ENCODE results near the gene ZNF660. TPM values are rescaled to one million over a fixed set of nuclear protein-coding genes. Genes with fewer than 3 reads are reported as not detected.
"Not testable (repeated sequence)": the region's sequence is repeated elsewhere in the genome, so short reads cannot be mapped to it uniquely, and the experiment has no call there.

ZNF660 gene
- 2.0 and 6.9 TPM in 2 replicates for total RNA-seq (ENCODE audit: low replicate concordance)

- DNase-seq (ENCODE audit: low read depth), result peak; percentile 35
- no peak for TF ChIP-seq CTCF (IDR thresholded peaks at IDR 0.05; ENCODE audit: insufficient read depth, low read length)
- H3K4me3 ChIP-seq (ENCODE audit: low read depth, low read length), result peak within 1 kb of the TSS; percentile 61
These were observed at the start of gene ZNF660 for GRCh38 chr3:44584646-44585501. TSS of gene ZNF660 (plus strand) at chr3:44584964. CDS start at chr3:44594194, 9,230 bp downstream.

- no peak overlapping the region for H3K4me3 ChIP-seq (ENCODE audit: low read depth, low read length)
- no peak for DNase-seq (ENCODE audit: low read depth)
- no peak for TF ChIP-seq CTCF (IDR thresholded peaks at IDR 0.05; ENCODE audit: insufficient read depth, low read length)
These were observed 49.4 kb upstream of the ZNF660 start for GRCh38 chr3:44535364-44535763.

- not testable (repeated sequence) for DNase-seq (ENCODE audit: low read depth)
These were observed 40.0 kb upstream of the ZNF660 start for GRCh38 chr3:44544811-44545210.

GRCh38 chr3:44554626-44555592 is 29.9 kb upstream of the ZNF660 start, which contains the start of gene ZKSCAN7:
TSS of gene ZKSCAN7 (plus strand) at chr3:44555193. CDS start at chr3:44557048, 1,855 bp downstream.
- peak within 1 kb of the TSS; percentile 82 for H3K4me3 ChIP-seq (ENCODE audit: low read depth, low read length)
- DNase-seq (ENCODE audit: low read depth), result peak; percentile 46
- peak; percentile 9 for TF ChIP-seq CTCF (IDR thresholded peaks at IDR 0.05; ENCODE audit: insufficient read depth, low read length)

More at GRCh38 chr3:44544811-44545210, 40.0 kb upstream of the ZNF660 start:
- H3K4me3 ChIP-seq (ENCODE audit: low read depth, low read length), result not testable (repeated sequence)

- no peak for TF ChIP-seq CTCF (IDR thresholded peaks at IDR 0.05; ENCODE audit: insufficient read depth, low read length)
- H3K4me3 ChIP-seq (ENCODE audit: low read depth, low read length), result peak overlapping the region; percentile 82
- DNase-seq (ENCODE audit: low read depth), result no peak
These were observed 29.0 kb upstream of the ZNF660 start for GRCh38 chr3:44555723-44556122.

- no peak for DNase-seq (ENCODE audit: low read depth)
- H3K4me3 ChIP-seq (ENCODE audit: low read depth, low read length), result no peak overlapping the region
- TF ChIP-seq CTCF (IDR thresholded peaks at IDR 0.05; ENCODE audit: insufficient read depth, low read length), result no peak
These were observed 27.7 kb upstream of the ZNF660 start for GRCh38 chr3:44557074-44557473.

Measured in fibroblast of the aortic adventitia (primary cell).